ENCODE results near the gene TREX2.

- TF ChIP-seq CTCF (IDR thresholded peaks at IDR 0.05) (no peak), POLR2A (IDR thresholded peaks at IDR 0.05) (no peak)
Measured at GRCh38 chrX:153440556-153441135, 5.2 kb downstream of the TREX2 start.
